ENCODE measurements around the gene GGT7.
A peak's percentile ranks its signal among the peaks of the same experiment; 100 is the strongest.
"Not testable (repeated sequence)": the region's sequence is repeated elsewhere in the genome, so short reads cannot be mapped to it uniquely, and the experiment has no call there.

GGT7 gene

DNA sequence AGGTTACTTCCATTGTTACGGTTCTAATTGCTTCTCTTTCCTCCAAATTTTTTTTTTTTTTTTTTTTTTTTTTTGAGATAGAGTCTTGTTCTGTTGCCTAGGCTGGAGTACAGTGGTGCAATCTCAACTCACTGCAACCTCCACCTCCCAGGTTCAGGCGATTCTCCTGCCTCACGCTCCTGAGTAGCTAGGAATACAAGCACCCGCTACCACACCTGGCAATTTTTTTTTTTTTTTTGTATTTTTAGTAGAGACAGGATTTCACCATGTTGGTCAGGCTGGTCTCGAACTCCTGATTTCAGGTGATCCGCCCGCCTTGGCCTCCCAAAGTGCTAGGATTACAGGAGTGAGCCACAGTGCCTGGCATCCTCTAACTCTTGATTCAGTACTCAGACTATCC is 8.3 kb upstream of the GGT7 start:
- not testable (repeated sequence) for DNase-seq

DNA sequence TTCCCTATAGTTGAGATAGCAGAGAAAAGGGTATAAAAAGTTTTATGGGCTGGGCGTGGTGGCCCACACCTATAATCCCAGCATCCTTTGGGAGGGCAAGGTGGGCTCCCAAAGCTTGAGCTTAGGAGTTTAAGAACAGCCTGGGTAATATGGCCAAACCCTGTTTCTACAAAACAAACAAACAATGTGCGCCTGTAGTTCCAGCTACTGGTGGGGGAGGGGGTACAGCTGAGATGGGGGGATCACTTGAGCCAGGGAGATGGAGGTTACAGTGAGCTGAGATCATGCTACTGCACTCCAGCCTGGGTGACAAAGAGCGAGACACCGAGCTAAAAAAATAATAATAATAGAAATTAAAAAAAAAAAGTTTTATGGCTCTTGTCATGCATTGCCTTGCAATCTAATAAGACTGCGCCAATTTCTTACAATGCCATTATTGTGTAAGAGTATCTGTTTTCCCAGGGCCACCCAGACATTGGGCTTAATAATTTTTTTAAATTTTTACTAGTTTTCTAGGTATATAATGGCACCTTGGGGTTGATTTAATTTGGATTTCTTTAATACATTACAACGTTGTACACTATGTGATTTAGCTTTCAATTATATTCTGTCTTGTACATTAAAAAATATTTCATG is 7.7 kb upstream of the GGT7 start:
- no peak for DNase-seq

DNA sequence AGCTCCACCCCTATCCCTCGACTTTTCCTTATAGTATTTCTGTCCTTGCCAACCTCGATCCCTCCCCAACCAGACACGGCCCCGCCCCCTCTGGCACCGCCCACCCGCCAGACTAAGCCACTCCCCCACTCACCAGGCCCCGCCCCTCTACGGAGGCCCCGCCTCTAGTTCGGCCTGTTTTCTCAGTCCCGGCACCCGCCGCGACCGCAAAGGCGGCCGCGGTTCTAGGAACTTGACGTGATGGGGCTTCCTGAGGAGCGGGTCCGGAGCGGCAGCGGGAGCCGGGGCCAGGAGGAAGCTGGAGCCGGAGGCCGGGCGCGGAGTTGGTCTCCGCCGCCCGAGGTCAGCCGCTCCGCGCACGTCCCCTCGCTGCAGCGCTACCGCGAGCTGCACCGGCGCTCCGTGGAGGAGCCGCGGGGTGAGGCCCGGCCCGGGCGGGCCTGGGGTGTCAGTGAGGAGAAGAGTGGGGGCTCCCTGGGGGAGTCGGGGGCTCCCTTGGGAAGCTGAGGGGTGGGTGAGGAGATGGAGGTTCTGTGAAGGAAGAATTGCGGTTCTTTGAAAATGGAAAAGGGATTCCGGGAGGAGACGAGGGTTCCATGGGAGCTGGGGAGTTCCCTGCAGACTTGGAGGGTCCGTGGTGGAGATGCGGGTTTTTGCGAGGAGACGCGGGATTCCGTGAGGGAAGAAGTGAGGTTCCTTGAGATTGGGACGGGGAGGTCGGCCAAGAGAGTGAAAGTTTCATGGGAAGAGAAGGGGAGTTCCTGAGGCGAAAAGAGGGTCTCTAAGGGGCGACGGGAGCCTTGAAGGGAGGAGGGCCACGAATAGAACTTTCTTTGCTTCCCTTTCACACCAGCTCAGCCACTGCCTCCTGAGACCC is 4.0 kb upstream of the GGT7 start, which contains the start of gene ACSS2:
Gene ACSS2 (plus strand): TSS at position 207 of the 877 bp plus-strand sequence. CDS start 34 bp downstream, at position 241.
- peak; percentile 94 for DNase-seq

DNA sequence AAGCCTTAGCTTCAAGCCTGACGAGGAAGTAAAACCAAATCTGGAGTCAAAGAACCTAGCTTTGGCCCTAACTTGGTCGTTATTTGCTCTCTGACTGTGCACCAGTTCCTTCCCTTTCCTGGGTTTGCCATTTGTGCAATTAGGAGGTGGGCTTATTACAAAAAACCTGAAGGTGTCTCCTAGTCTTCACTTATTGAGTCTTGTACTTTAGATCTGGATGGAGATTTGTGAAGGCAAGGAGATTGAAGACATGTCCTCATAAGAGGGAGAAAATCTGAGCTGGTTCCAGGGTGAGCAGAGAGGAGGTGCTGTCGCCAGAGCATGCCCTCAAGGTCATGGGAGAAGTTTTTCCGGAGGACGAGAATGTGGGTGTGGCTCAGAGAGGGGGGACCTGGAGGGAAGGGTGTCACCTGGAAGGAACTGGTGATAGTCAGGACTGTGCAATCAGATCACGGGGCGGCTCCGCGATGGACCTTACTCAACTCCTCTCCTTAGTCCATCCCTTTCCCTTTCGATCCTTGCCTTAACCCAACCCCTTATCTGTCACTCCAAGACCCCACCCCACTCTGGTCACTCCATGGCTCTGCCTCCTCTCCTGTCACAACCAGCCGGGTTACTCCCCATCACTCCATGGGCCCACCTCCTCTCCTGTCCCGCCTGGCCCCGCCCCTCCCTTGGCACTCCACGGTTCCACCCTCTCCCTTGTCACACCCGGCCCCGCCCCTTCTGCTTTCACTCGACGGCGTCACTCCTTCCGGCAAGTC is 3.2 kb upstream of the GGT7 start:
- DNase-seq = no peak

DNA sequence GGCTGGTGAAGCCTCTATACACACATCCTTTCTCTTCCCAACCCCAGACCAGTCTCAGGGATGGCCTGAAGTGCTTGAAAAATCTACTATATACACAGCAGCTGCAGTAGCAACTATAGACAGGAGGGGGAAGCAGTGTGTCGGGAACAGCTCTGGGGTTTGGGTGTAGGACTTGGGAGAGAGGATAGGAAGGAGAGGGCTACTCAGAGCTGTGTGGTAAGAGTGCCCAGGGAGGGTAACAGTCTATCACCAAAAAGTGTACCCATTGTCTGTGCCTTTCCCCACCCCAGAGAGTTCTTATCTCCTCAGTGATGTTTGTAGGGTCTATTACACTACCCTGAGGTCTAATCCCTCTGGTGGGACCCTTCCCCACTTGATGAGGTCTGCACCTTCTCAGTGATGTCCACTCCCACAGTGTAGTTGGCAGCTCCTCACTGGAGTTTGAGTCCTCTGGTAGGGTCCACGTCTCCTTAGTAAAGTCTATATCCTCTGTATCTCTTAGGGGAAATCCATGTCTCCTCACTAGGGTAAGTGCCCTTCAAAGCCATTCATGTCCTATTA is 1.5 kb upstream of the GGT7 start:
- peak; percentile 62 for DNase-seq

DNA sequence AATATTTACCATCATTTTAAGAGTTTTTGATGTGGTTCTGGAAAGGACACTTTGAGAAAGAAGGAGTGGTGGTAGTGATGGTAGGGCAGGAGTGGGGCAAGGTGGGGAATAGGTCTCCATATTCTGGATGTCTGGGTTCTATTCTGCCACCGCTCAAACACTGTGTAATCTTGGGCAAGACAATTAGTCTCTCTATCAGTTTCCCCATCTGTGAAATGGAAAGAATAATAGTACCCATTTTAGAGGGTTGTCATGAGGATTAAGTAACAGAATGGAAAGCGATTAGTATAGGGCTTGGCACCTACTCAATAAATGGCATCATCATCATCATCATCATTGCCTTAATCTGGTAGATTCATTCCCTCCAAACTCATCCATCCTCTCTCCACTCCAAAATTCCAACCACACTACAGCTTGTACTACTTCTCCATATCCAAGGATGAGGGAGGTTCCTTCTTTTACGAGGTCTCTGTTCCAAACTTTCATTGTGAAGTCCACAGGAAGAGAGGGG is 982 bp upstream of the GGT7 start:
- DNase-seq = no peak

DNA sequence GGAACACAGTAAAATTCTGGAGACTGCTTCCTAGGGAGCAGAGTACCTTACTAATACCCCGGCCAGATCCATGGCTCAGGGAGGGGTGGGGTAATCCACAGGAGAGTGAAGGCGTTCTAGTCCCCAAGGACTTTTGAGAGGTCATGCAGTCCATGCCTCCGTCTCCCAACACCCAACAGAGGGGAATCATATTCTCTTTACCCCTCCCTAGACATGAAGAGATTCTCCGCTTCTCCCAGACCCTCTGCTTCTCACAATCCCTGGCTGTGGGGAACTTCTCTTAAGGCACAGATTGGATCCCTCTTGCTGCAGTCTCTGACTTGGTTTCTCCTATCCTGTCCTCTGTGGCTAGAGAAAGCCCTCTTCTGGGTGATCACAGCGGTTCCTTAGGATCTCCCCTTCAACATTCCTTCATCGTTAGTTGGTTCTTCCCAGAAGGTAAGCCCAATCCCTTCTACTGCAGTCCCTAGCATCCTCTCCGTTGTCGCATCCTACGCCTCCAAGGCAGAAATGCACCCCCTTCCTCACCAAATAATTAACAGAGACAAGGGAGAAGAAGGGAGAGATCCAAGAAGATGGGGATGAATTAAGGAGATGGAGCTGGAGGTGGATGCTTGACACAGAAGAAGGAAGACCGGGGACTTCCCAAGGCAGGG is 562 bp downstream of the GGT7 start:
- no peak for DNase-seq

DNA sequence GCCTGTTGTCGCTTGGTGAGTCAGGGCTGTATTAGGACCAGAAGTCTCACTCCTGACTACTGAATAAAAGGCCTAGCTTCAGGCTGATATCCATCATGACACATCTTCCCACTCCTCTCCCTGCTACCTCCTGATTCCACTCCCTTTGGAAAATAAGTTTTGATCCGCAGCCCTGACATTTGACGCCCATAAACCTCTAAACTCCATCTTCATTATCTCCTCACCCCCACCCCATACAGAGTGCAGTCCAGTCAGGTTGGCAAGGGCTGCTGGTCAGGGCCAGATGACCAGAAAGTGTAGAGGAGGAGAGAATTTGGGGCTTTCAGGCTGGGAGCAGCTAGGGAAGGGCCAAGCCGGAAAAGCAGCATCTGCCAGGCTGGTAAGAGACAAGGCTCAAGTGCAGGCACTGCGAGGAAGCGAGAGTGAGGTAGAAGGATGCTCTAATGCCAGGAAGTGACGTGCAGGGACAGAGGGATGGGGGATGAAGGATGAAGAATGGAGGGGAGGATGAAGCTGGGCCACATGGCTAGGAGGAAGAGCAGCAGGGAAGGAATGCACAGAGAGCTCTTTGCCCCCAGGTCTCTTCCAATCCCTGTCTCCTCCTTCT is 1.2 kb downstream of the GGT7 start:
- DNase-seq = no peak

DNA sequence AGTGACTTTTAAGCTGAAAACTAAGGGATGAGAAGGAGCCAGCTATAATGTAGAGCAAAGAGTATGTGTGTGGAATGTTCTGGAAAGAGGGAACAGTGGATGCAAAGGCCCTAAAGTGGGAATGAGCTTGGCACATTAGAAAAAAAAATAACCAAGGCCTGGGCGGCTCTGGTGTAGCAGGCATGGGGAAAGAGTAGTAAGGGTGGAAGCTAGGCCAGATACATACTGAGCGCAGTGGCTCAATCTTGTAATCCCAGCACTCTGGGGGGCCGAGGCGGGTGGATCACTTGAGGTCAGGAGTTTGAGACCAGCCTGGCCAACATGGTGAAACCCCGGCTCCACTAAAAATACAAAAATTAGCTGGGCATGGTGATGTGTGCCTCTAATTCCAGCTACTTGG is 8.4 kb downstream of the GGT7 start:
- DNase-seq = no peak

DNA sequence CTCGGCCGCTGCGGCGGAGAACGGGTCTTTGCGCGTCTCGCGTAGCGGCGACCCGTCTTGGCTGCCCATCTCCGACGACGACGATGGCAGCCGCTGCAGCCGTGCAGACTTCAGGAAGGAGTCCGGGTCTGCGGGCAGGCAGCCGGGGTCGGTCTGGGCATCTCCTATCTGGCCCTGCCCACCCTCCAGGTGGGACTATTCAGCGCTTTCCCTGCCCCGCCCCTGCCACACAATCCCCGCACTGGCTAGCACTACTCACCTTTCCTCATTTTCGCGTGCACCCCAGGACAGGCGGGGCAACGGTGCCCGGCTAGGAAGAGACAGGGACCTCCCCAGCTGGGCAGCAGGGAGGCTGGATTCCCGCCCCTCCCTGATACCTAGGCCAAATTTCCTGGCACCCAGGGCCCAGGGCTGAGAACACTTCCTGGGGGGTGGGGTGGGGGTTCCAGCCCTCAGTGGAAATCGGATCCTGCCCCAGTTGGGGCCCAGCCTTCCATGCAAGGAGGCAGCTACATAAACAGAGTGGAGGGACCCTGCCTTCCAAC is 9.2 kb downstream of the GGT7 start:
- DNase-seq = no peak

DNA sequence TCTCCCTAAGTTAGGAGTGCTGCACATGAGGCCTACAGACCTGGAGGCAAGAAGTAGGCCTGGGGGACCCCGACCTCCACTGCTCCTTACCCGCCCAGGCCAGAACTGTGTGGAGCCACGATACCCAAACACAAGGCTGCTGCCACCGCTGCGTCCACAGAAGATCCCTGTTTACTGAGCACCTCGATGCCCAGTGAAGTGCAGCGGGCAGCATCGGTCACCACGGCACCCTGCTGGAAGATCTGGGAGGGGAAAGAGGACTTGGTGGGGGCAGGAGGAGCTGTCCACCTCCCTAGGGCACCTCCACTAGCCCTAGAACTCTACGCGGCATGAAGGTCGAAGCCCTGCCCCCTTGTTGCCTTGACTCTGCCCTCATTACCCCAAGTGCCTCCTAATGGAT is 9.9 kb downstream of the GGT7 start:
- no peak for DNase-seq

DNA sequence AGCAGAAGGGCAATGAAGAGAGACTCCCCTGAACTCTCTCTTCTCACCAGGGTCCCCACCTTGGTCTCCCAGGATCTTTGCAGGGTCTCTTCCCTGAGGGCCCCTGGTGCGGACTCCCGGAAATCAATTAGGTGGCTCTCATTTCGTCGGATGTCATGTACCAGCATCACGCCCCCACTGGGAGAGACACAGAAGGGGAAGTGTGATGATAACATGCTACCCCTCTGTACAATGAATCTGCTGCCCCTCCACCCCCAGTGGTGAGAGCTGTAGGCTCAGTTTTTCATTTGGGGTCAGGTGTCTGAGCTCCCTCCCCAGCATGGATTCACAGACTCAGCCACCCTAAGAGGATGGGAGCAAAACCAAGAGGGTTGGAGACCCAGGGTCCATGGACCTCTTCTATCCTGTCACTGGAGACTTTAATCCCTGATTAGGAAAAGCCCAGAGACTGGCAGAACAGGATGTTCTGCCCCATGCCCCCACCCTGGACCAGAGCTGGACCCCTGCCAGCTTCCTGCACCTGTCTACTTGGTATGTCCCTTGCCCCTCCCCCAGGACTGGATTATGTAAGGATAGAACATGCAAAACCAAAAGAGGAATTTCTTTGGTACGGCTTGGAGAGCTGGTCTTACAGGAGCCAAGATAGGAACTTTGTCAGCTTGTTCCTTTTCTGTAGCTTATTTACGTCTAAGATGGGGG is 11.1 kb downstream of the GGT7 start:
- DNase-seq = no peak

DNA sequence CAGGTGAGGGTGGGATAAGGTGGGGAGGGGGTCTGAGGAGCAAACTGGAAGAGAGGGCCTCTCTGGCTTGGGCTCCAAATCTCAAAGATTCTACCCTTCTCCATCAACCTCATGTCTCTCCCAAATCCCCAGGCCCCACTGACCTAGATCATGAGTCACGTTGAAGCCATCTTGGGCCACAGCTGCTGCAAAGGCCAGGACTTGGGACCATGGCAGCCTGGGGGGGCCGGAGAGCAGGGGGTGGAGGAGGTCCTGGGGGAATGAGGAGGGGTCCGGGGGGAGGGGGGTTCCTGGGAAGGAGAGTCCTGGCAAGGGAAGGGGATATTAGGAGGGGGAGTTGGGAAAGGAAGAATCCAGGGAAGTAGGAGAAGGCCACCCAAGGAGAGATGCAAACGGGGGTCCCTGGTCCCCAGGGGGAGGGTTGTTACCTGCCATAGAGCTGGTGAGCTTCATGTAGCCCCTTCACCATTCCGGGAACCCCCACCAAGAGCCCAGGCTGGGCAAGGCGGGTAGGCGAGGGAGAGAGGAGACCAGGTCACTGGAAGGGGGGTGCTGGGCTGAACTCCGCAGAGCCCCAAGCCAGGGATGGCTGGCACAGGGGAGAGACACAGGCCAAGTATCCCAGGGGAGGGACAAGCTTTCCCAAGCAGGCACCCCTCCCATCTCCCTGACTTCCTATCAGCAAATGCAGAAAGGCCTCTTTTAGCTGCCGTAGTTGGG is 12.7 kb downstream of the GGT7 start:
- no peak for DNase-seq

DNA sequence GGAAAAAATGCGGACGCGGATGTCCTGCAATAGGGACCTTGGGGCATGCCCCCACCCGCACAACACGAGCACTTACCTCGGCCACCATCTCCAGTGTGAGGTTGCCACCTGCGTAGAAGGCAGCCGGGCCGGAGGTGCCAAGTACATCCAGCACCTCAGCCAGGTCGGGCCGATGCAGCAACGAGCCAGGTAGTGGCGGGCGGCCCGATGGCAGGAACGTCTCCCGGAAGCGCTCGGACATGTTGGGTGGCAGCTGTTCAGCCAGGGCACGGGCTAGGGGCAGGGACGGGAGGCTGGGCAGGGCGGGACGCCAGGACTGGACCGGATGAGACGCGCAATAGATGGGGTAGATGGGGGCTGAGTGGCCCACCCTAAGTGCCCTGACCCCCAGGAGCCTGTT is 13.3 kb downstream of the GGT7 start:
- no peak for DNase-seq

DNA sequence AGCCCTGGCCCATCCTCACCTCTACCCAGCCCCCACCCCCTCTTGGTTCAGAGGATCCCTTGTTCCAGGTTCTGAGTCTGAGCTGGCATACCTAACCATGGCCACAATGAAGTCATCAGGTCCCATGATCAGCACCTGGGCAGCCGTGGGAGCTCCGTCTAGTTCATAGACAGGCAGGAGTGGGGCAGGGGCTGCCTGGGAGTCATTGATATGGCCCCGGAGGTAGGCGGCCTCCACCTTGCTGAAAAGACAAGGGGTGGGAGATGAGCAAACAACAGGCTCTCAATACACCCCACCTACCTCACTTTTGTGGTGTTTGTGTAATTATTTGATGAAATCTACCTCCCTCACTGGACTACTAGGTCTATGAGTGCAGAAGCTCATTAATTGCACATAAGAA is 20.4 kb downstream of the GGT7 start:
- DNase-seq = no peak

DNA sequence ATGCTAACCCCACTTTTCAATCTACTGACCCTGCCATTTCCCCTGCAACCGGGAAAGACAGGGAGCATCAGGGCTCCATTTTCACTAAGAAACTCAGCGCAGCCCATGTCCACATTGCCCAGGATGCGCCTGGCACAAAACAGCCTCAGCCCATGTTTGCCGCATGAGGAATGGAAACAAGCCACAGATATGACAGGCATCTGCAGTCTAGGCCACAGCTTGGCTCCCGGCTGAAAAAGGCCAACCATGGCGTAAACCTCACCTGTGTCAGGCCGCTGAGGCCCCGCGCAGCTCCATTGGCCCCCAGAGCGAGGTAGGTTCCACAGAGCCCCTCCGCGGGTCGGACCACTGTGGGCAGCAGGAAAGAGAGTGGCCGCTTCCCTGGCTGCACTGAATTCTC is 21.7 kb downstream of the GGT7 start:
- no peak for DNase-seq

DNA sequence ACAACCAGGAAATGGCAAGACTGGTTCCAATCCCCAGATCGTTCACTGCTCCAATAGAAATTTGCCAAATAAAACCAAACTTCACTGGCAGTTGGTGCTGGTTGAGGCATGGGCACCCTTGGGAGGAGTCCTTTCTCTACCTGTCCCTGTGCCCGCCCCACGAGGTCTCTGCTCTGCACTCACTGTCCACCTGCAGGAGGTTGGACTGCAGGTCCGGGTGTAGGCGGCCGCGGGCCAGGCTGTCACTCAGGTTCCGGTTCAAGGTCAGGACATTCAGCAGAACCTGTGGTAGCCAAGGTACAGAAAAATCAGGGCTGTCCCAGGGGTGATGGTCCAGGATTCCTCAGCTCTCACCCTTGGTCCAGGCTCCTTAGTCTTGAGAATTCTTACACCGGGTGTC is 22.9 kb downstream of the GGT7 start:
- DNase-seq = no peak

DNA sequence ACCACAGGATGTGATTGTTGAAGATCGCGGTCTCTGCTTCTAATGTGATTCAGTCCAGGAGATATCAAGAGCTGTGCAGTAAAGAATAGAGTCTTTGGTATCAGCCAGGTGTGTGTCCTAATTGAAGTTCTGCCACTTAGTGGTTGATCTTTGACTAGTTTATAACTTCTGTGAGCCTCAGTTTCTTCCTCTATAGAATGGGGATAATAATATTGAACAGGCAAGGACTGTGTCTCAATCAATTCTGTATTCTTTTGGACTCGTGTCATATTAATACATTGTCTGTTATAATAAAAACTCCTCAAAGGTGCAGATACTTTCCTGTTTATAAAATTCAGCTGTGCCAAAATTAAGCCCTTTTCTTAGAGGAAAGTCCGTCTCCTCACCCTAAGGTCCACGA is 24.1 kb downstream of the GGT7 start:
- DNase-seq = no peak

DNA sequence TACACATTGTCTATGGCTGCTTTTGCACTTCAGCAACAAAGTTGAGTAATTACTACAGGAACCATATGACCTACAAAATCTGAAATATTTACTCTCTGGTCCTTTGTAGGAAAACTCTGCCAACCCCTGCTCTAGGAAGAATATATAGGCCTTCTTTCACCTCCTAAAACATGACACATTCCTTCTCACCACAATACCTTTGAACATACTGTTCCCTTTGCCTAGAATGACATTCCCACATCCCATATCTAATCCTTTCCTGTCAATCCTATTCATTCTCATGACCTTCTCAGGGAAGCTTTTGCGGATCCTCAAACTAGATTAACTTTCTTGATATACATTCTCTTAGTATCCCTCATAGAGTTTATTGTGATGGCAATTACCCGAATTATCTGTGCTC is 29.2 kb downstream of the GGT7 start:
- no peak for DNase-seq

DNA sequence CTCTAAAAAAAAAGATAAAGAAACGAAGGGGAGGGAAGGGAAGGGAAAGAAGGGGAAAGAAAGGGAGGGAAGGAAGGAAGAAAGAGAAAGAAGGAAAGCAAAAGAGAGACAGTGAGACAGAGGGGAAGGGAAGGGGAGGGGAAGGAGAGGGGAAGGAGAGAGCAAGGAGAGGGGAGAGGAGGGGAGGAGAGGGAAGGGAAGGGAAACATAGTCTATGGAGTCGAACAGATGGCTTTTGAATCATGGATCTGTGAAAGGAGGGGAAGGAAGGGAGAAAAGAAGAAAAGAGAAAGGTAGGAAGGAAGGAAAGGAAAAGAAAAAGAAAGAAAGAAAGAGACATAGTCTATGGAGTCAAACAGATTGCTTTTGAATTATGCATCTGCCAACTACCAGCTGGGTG is 30.5 kb downstream of the GGT7 start:
- no peak for DNase-seq

Measured in CD4-positive, alpha-beta T cell treated with Interleukin-10 for 1 hour (primary cell).